NK-92 treated with Interleukin-12 subunit alpha and Interleukin-12 subunit beta, amount 100 ng/mL, for 24 hours (cell line): ENCODE results near the gene RBFA.

Experiments used
- DNase-seq: peaks from one replicate; lab custom pipeline; 2025; lab: John Stamatoyannopoulos, UW

The RBFA gene

DNA sequence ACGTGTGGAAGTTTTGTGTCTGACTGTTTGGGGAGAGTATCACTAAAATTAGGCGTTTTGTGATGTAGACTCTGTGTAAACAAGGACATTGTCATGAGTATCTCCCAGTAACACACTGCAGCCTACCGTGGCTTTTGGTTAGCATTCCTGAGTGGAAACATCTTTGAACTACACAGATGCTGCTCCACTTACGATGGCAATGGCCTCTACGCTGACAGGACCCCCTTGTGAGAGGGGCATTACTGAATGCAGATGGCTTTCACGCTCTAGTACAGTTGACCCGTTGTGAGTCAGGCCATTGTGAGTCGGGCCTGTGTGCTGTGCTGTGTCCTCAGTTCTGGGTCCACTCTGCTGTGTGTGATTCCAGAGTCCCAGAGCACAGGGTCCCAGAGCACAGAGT is 40.5 kb downstream of the RBFA start:
- no peak for DNase-seq

DNA sequence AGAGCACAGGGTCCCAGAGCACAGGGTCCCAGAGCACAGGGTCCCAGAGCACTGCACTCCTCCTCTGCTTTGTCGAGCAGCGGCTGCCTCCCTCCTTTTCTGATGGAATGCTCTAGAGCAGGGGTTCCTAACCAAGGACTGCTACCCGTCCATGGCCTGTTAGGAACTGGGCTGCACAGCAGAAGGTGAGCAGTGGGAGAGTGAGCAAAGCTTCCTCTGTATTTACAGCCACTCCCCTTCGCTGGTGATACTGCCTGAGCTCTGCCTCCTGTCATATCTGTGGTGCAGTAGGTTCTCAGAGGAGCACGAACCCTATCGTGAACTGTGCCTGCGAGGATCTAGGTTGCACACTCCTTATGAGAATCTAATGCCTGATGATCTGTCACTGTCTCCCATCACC is 41.7 kb downstream of the RBFA start:
- DNase-seq: no peak

DNA sequence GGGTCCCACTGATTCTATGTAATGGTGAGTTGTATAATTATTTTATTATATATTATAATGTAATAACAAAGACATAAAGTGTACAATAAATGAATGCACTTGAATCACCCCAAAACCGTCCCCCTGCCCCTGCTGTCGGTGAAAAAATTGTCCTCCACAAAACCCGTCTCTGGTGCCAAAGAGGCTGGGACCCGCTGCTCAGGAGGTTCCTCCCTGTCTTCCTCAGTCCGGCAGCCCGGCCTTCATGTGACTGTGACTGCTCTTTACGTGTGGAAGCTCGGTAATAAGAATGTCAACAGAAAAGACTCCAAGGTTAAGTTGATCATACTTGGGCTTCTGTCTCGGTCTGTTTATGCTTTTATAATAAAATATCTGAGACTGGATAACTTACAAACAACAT is 42.1 kb downstream of the RBFA start:
- no peak for DNase-seq

DNA sequence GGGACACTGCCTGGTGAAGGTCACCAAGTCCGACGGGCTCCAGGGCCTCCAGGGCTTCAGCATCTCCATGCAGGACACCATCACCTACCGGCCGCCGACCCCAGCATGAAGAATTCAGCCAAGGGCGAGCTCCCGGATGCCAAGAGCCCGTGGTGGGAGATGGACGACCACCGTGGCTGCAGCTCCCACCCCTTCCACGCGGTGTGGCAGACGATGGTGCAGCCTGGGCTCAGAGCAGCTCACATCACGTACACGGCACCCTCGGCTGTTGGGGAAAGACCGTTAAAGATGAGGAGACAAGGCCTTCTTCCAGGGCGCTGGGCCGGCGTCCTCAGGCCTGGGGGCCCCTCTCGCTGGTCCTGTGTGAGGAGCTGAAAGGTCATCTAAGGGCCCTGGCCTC is 43.6 kb downstream of the RBFA start:
- DNase-seq: no peak
